GM10266 (cell line): ENCODE data around the gene CIART.
"Not testable (repeated sequence)": the region's sequence is repeated elsewhere in the genome, so short reads cannot be mapped to it uniquely, and the experiment has no call there.

ENCODE experiments used
- DNase-seq: peaks from one replicate; pipeline ENCODE4 v3.0.0; 2012; ENCODE audit errors: extremely low spot score
- CTCF ChIP-seq: IDR thresholded peaks from 2 replicates; pipeline ENCODE4 v1.5.1; 2012; ENCODE audit warnings: mild to moderate bottlenecking, low read depth; ENCODE audit not compliant: control insufficient read depth, insufficient read depth; ENCODE audit errors: missing control alignments

The CIART gene

DNA sequence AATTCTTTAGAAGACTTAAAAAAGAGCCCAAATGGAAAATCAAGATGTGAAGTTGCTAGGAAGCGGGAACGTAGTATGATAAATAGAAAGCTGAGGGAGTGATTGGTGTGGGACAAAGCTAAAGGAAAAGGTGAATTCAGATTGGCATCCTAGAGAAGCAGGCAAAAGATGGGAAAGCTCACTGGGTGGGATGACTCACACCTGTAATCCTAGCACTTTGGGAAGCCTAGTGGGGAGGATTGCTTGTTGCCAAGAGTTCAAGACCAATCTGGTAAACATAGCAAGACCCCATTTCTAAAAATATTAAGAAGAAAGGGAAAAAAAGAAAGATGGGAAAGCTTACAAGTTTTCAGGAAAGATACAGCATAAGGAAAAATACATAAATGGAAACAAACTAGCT, 13.1 kb downstream of the CIART start:
- no peak for TF ChIP-seq CTCF
- no peak for DNase-seq

GRCh38 chr1:150299716-150300115, 17.4 kb downstream of the CIART start:
- no peak for TF ChIP-seq CTCF
- DNase-seq, result no peak

DNA sequence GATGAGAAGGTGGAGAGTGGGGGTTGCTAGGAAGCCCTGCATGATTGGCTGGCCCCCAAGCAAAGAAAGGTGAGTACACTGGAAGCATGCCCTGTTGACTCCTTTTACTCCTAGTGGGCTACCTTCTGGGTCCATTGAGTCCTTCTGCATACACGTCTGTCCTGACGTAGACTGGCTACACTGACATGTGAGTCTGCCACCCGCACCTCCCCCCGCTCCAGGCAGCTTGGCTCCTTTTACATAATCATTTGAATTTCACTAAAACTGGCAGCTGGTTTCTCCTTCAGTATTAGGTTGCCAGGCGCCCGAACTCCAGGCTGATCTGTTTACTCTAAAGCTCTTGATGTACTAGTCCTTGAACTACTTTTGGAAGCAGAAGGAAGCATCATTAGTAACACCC, 20.0 kb downstream of the CIART start:
- no peak for TF ChIP-seq CTCF
- DNase-seq, result no peak

GRCh38 chr1:150302902-150303301, 20.5 kb downstream of the CIART start:
- no peak for TF ChIP-seq CTCF
- no peak for DNase-seq

DNA sequence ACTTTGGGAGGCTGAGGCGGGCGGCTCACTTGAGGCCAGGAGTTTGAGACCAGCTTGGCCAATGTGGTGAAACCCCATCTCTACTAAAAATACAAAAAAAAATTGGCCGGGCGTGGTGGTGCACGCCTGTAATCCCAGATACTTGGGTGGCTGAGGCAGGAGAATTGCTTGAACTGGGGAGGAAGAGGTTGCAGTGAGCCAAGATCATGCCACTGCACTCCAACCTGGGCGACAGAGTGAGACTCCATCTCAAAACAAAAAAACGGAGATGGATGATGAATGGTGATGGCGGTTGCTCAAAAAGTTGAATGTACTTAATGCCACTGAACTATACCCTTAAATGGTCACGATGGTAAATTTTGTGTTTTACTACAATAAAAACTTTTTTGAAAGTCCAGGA, 26.2 kb downstream of the CIART start:
- DNase-seq, result not testable (repeated sequence)

DNA sequence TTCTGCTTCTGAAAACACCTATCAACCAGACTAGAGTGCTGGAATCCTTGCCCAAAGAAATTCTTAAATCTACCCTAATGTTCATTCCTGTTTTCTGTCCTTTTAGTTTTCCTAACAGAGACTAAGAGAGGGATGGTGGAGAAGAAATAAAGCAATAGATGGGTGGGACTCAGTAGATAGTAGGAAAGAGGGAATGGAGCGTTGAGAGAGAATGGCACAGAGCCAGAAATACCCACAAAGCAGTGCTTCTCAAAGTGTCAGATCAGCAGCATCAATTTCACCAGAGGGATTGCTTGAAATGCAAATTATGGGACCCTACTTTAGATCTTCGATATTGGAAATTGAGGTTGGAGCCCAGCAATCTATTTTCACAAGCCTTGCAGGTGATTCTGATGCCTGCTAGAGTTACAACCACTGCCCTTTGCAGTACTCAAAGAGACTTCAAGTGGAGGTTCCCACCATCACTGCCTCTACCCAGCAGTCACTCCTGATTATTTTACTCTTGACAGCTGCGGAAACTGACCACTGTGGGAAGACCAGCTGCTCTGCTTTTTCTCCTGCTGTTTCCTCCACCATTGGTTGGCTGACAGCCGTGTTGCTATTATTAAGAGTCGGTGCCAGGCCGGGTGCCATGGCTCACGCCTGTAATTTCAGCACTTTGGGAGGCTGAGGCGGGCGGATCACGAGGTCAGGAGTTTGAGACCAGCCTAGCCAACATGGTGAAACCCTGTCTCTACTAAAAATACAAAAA, 27.6 kb downstream of the CIART start:
- no peak for TF ChIP-seq CTCF
- no peak for DNase-seq

DNA sequence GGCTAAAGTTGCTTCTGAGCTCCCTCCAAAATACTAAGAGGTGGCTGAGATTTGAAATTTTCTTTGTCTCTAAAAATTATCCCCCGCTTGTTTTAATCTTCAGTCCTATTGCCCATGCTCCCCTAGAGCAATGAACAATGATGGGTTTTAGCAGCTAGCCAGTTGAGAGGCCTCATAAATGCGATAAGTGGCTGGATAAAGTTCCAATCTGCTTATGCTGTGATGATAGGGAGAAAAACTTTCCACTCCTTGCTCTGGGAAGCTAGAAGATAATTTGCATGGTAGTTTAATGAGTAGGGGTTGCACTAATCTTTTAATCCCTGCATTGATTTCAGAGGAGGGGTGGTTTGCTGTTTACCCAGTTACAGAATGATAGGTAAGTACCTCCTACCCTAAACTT, 29.4 kb downstream of the CIART start:
- DNase-seq, result no peak
- no peak for TF ChIP-seq CTCF

GRCh38 chr1:150314691-150315090, 32.3 kb downstream of the CIART start:
- not testable (repeated sequence) for DNase-seq
